Hepatocyte (in vitro differentiated cells): ENCODE results near the gene KCNH6. TPM values are rescaled to one million over a fixed set of nuclear protein-coding genes. Genes with fewer than 3 reads are reported as not detected.

Experiments used
- DNase-seq: peaks from one replicate; pipeline ENCODE4 v3.0.0-alpha.2; 2016; ENCODE audit warnings: low spot score
- H2AFZ ChIP-seq: fragments of 200-600 bp; sonication (generic); 2 replicates; pipeline ENCODE4 v1.6.0; 2016; ENCODE audit warnings: antibody characterized with exemption, mild to moderate bottlenecking
- H3K27ac ChIP-seq: fragments of 200-600 bp; sonication (generic); 2 replicates; pipeline ENCODE4 v1.5.1; 2016; ENCODE audit warnings: mild to moderate bottlenecking
- H3K27me3 ChIP-seq: fragments of 200-600 bp; sonication (generic); 2 replicates; pipeline ENCODE4 v1.6.1; 2016
- H3K36me3 ChIP-seq: fragments of 200-600 bp; sonication (generic); replicated peaks from 2 replicates; pipeline ENCODE4 v1.5.1; 2016; ENCODE audit warnings: low read depth; ENCODE audit not compliant: insufficient read depth
- H3K4me1 ChIP-seq: fragments of 200-600 bp; sonication (generic); 2 replicates; pipeline ENCODE4 v1.5.1; 2016; ENCODE audit warnings: mild to moderate bottlenecking, moderate library complexity; ENCODE audit not compliant: insufficient read depth
- H3K4me2 ChIP-seq: fragments of 200-600 bp; sonication (generic); 2 replicates; pipeline ENCODE4 v1.6.0; 2016
- H3K4me3 ChIP-seq: fragments of 200-600 bp; sonication (generic); 2 replicates; pipeline ENCODE4 v1.5.1; 2016; ENCODE audit warnings: mild to moderate bottlenecking
- H3K79me2 ChIP-seq: fragments of 200-600 bp; sonication (generic); 2 replicates; pipeline ENCODE4 v1.6.0; 2017; ENCODE audit warnings: mild to moderate bottlenecking
- H3K9me2 ChIP-seq: fragments of 200-600 bp; sonication (generic); replicated peaks from 2 replicates; pipeline ENCODE4 v1.6.0; 2017; ENCODE audit warnings: mild to moderate bottlenecking; ENCODE audit not compliant: insufficient read depth
- H3K9me3 ChIP-seq: fragments of 200-600 bp; sonication (generic); 2 replicates; pipeline ENCODE4 v1.5.1; 2016; ENCODE audit warnings: low read depth, mild to moderate bottlenecking
- H4K20me1 ChIP-seq: fragments of 200-600 bp; sonication (generic); 2 replicates; pipeline ENCODE4 v1.6.0; 2016; ENCODE audit warnings: mild to moderate bottlenecking; ENCODE audit not compliant: insufficient read depth, poor library complexity, severe bottlenecking
- EZH2 ChIP-seq: fragments of 200-600 bp; sonication (generic); IDR thresholded peaks from 2 replicates; pipeline ENCODE4 v1.6.1; 2016; ENCODE audit warnings: antibody characterized with exemption, mild to moderate bottlenecking, borderline replicate concordance
- EZH2phosphoT487 ChIP-seq: fragments of 200-600 bp; sonication (generic); IDR thresholded peaks from one replicate; pipeline ENCODE4 v1.6.1; 2018; ENCODE audit warnings: antibody characterized with exemption, mild to moderate bottlenecking, low read depth, moderate library complexity; ENCODE audit not compliant: unreplicated experiment, severe bottlenecking
- WGBS: methylation state at CpG from one replicate; pipeline ENCODE4 v1.1.6; 2016; ENCODE audit warnings: low lambda C conversion rate; ENCODE audit errors: missing lambda C conversion rate; 5-methylcytosine and 5-hydroxymethylcytosine counted together
- polyA plus RNA-seq: library from polyadenylated mRNA; unstranded; fragments of >200 nt; fragmentation: Nextera tagmentation; extraction: Ambion mirVana; gene quantifications from 2 replicates; pipeline ENCODE4 v1.2.1, GENCODE V29; 2016
- total RNA-seq: library from RNA; depleted of rRNA; stranded (reverse); fragments of >200 nt; gene quantifications from 2 replicates; pipeline ENCODE4 v1.2.3, GENCODE V29; 2014
- TF ChIP-seq, protein P1 (sequence below): fragments of 200-600 bp; sonication (generic); IDR thresholded peaks from 2 replicates; pipeline ENCODE4 v1.5.1; 2016; ENCODE audit warnings: antibody characterized with exemption, mild to moderate bottlenecking; ENCODE audit not compliant: poor library complexity

The KCNH6 gene
- total and polyA plus RNA-seq, 2 experiments from 2014 or later: 0.33 TPM; not detected in 1

DNA sequence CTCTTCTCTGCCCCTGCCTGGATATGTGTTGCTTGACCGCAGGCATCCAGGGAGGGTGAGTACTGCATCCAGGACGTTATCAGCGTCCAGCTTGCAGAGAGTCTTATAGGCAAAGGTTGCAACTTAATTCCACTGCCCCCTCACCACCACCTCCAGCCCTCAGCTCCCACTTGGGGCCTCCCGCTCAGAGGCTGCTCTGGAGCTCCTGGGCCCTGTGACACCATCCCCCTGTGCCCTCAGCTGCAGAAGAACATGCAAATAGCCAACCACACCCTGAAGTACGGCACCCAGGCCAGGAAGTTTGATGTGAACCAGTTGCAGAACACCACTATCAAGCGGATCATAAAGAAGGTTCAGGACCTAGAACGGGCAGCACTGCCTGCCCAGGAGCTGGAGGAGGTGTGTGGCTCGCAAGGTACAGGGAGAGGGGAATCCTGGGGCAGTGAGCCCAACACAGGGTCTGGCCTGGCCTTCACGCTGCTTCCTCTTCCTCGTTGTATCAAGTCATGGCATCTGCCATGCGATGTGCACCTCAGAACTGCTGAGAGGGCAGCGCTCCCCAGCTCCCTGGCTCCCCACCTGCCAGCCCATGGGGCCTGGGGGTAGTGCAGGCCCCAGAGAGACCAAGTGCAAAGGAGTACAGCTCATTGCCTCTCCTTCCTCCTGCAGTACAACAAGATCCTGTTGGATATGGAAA lies 36.7 kb upstream of the KCNH6 start:
- Histone ChIP-seq H3K4me1 (no peaks in the 10 kb centered on the region), H3K4me2 (no peak overlapping the region), H3K36me3 (no peaks in the 10 kb centered on the region), H2AFZ (no peak overlapping the region), H3K79me2 (no peaks in the 10 kb centered on the region), H3K9me3 (no peaks in the 10 kb centered on the region), H3K4me3 (no peak overlapping the region), H3K9me2 (no peaks in the 10 kb centered on the region), H3K27me3 (no peaks in the 10 kb centered on the region), H4K20me1 (no peaks in the 10 kb centered on the region), H3K27ac (no peak overlapping the region)
- DNase-seq: no peak
- no peak for TF ChIP-seq EZH2
- no peak for TF ChIP-seq EZH2phosphoT487
- TF ChIP-seq, protein P1, sequence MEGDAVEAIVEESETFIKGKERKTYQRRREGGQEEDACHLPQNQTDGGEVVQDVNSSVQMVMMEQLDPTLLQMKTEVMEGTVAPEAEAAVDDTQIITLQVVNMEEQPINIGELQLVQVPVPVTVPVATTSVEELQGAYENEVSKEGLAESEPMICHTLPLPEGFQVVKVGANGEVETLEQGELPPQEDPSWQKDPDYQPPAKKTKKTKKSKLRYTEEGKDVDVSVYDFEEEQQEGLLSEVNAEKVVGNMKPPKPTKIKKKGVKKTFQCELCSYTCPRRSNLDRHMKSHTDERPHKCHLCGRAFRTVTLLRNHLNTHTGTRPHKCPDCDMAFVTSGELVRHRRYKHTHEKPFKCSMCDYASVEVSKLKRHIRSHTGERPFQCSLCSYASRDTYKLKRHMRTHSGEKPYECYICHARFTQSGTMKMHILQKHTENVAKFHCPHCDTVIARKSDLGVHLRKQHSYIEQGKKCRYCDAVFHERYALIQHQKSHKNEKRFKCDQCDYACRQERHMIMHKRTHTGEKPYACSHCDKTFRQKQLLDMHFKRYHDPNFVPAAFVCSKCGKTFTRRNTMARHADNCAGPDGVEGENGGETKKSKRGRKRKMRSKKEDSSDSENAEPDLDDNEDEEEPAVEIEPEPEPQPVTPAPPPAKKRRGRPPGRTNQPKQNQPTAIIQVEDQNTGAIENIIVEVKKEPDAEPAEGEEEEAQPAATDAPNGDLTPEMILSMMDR: no peak
- WGBS: 82% methylated on average over 12 of the region's 12 CpGs

DNA sequence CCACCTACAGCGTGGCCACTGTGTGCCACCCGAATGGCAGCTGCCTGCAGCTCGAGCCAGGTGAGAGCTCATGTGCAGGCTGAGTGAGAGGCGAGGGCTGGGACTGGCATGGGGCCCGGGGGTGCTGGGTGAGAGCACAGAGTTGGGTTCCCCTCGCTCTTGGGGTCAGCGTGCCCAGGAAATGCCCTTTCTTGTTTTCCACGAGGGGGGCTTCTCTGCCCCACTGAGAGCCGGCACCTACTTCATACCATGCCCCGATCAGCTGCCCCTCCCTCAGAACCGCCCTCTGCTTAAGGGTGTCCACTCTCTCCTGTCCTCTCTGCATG lies 36.2 kb upstream of the KCNH6 start:
- Histone ChIP-seq H3K4me1 (no peaks in the 10 kb centered on the region), H3K27me3 (no peaks in the 10 kb centered on the region), H3K79me2 (no peaks in the 10 kb centered on the region), H3K4me2 (no peak overlapping the region), H3K27ac (no peak overlapping the region), H3K36me3 (no peaks in the 10 kb centered on the region), H3K9me3 (no peaks in the 10 kb centered on the region), H3K4me3 (no peak overlapping the region), H3K9me2 (no peaks in the 10 kb centered on the region), H4K20me1 (no peaks in the 10 kb centered on the region), H2AFZ (no peak overlapping the region)
- no peak for DNase-seq
- TF ChIP-seq EZH2phosphoT487: no peak
- TF ChIP-seq, protein P1: no peak
- no peak for TF ChIP-seq EZH2
- 93% methylated on average over 11 of the region's 11 CpGs for WGBS

DNA sequence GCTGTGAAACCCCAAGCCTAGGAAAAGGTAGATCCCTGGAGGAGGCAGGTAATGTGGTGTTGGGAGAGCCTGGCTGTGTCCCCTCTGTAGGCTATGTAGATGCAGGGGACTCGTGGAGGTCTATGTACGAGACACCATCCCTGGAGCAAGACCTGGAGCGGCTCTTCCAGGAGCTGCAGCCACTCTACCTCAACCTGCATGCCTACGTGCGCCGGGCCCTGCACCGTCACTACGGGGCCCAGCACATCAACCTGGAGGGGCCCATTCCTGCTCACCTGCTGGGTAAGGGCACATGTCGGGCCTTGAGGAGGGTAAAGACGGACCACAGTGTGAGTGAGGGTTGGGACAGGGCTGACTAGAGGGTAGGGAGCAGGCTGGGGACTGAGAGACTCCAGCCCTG lies 34.3 kb upstream of the KCNH6 start:
- no peak for DNase-seq
- Histone ChIP-seq H3K27me3 (no peaks in the 10 kb centered on the region), H3K27ac (no peak overlapping the region), H3K79me2 (no peaks in the 10 kb centered on the region), H3K9me2 (no peaks in the 10 kb centered on the region), H2AFZ (no peak overlapping the region), H4K20me1 (no peaks in the 10 kb centered on the region), H3K4me2 (no peak overlapping the region), H3K9me3 (no peaks in the 10 kb centered on the region), H3K4me1 (no peaks in the 10 kb centered on the region), H3K36me3 (no peaks in the 10 kb centered on the region), H3K4me3 (no peak overlapping the region)
- 94% methylated on average over 10 of the region's 10 CpGs for WGBS
- TF ChIP-seq EZH2 (no peak), EZH2phosphoT487 (no peak)
- TF ChIP-seq, protein P1: no peak

DNA sequence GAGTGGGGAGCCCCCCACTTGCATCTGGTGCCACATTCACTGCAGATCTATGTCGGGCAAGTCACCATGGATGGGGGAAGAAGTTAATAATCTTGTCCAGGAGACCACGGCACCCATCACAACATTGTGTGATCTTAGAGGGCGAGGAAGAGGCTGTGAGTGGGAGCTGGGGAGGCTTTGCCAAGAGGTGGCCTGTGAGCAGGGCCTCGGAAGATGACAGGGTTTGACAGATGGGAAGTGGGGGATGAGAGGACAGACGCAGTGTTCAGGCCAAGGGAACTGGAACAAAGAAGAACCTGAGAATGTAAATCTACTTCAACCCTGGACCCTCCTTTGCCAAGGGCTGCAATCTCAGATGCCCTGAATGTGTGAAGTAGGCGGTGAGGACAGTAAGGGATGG lies 33.9 kb upstream of the KCNH6 start:
- Histone ChIP-seq H3K36me3 (no peaks in the 10 kb centered on the region), H3K4me3 (no peak overlapping the region), H3K9me3 (no peaks in the 10 kb centered on the region), H4K20me1 (no peaks in the 10 kb centered on the region), H3K4me2 (no peak overlapping the region), H3K4me1 (no peaks in the 10 kb centered on the region), H3K9me2 (no peaks in the 10 kb centered on the region), H3K27me3 (no peaks in the 10 kb centered on the region), H3K79me2 (no peaks in the 10 kb centered on the region), H2AFZ (no peak overlapping the region), H3K27ac (no peak overlapping the region)
- no peak for DNase-seq
- 83% methylated on average over 6 of the region's 6 CpGs for WGBS
- TF ChIP-seq, protein P1: no peak
- TF ChIP-seq EZH2phosphoT487: no peak
- TF ChIP-seq EZH2: no peak
